CD14-positive monocyte (primary cell): Measurements from ENCODE around the gene AVL9. TPM values are rescaled to one million over a fixed set of nuclear protein-coding genes. Genes with fewer than 3 reads are reported as not detected.
"Not testable (repeated sequence)": the region's sequence is repeated elsewhere in the genome, so short reads cannot be mapped to it uniquely, and the experiment has no call there.

Source experiments
- DNase-seq, 3 donors: peaks; one replicate each; pipeline ENCODE4 v3.0.0-alpha.2; 2011 to 2022
- H2AFZ ChIP-seq: 2 replicates; pipeline ENCODE4 v1.6.0; 2012; ENCODE audit warnings: mild to moderate bottlenecking, low read depth, low read length, inconsistent platforms; ENCODE audit not compliant: insufficient read depth, poor library complexity, severe bottlenecking
- H3K27ac ChIP-seq, 2 donors: 1 replicate in 1 of 2; 2 replicates in 1 of 2; pipeline ENCODE4 v1.5.1; 2012 to 2013; ENCODE audit warnings: low read length in 2 of 2, control low read depth in 1 of 2, inconsistent platforms in 1 of 2, low read depth in 1 of 2, mild to moderate bottlenecking in 1 of 2
- H3K27me3 ChIP-seq, 2 donors: one replicate each; pipeline versions ENCODE4 v1.6.0 to v1.6.1; 2011 to 2013; ENCODE audit warnings: low read length in 2 of 2; ENCODE audit not compliant: control insufficient read depth in 2 of 2, insufficient read depth in 2 of 2
- H3K36me3 ChIP-seq, 2 donors: replicated peaks in 1 of 2; 1 replicate in 1 of 2; 2 replicates in 1 of 2; pipeline versions ENCODE4 v1.5.1 to v1.6.1; 2012 to 2013; ENCODE audit warnings: low read length in 2 of 2, control low read depth in 1 of 2, inconsistent platforms in 1 of 2, mild to moderate bottlenecking in 1 of 2; ENCODE audit not compliant: insufficient read depth in 2 of 2, control insufficient read depth in 1 of 2
- H3K4me1 ChIP-seq, 2 donors: 1 replicate in 1 of 2; 2 replicates in 1 of 2; pipeline versions ENCODE4 v1.5.1 to v1.6.1; 2012 to 2013; ENCODE audit warnings: low read length in 2 of 2, control low read depth in 1 of 2, inconsistent platforms in 1 of 2, mild to moderate bottlenecking in 1 of 2, moderate library complexity in 1 of 2; ENCODE audit not compliant: insufficient read depth in 2 of 2, control insufficient read depth in 1 of 2
- H3K4me2 ChIP-seq: replicated peaks from 2 replicates; pipeline ENCODE3; 2012; ENCODE audit warnings: low read length, moderate library complexity, mild to moderate bottlenecking; ENCODE audit not compliant: poor library complexity, severe bottlenecking; ENCODE audit errors: extremely low read depth
- H3K4me3 ChIP-seq, 3 experiments: fragments of 200-600 bp in 1 of 3; sonication (generic) in 1 of 3; replicated peaks in 1 of 3; 1 replicate in 2 of 3; 2 replicates in 1 of 3; pipeline ENCODE4 v1.5.1; 2011 to 2013; ENCODE audit warnings: low read length in 3 of 3, mild to moderate bottlenecking in 3 of 3, control low read depth in 2 of 3, low read depth in 2 of 3, inconsistent platforms in 1 of 3, moderate library complexity in 1 of 3
- H3K79me2 ChIP-seq: 2 replicates; pipeline ENCODE4 v1.6.0; 2012; ENCODE audit warnings: mild to moderate bottlenecking, control low read depth, inconsistent platforms, low read length, moderate library complexity; ENCODE audit not compliant: insufficient read depth
- H3K9ac ChIP-seq: 2 replicates; pipeline ENCODE4 v1.6.0; 2017; ENCODE audit warnings: low read length, mild to moderate bottlenecking; ENCODE audit not compliant: insufficient read depth, poor library complexity, severe bottlenecking
- H3K9me3 ChIP-seq, 2 donors: replicated peaks in 1 of 2; 1 replicate in 1 of 2; 2 replicates in 1 of 2; pipeline versions ENCODE4 v1.5.1 to v1.6.1; 2012 to 2013; ENCODE audit warnings: low read length in 2 of 2, control low read depth in 1 of 2; ENCODE audit not compliant: control insufficient read depth in 1 of 2, insufficient read depth in 1 of 2
- H4K20me1 ChIP-seq: 2 replicates; pipeline ENCODE4 v1.6.0; 2012; ENCODE audit warnings: mild to moderate bottlenecking, low read length, control low read depth, moderate library complexity; ENCODE audit not compliant: insufficient read depth
- H3K27ac Mint-ChIP-seq, 7 donors: one replicate each; pipeline ENCODE4 v1.8.0; 2020; ENCODE audit warnings: mild to moderate bottlenecking in 7 of 7, mixed read lengths in 7 of 7, moderate library complexity in 6 of 7, inconsistent platforms in 2 of 7
- H3K27me3 Mint-ChIP-seq, 3 donors: one replicate each; pipeline ENCODE4 v1.8.0; 2021 to 2022; ENCODE audit warnings: low read depth in 3 of 3, mild to moderate bottlenecking in 3 of 3, mixed read lengths in 3 of 3, moderate library complexity in 3 of 3, inconsistent platforms in 1 of 3
- H3K36me3 Mint-ChIP-seq, 2 donors: one replicate each; pipeline ENCODE4 v1.8.0; 2020; ENCODE audit warnings: mixed read lengths in 2 of 2, inconsistent platforms in 1 of 2, mild to moderate bottlenecking in 1 of 2
- H3K4me1 Mint-ChIP-seq: one replicate; pipeline ENCODE4 v1.8.0; 2020; ENCODE audit warnings: mild to moderate bottlenecking, mixed read lengths
- H3K4me3 Mint-ChIP-seq, 2 donors: one replicate each; pipeline ENCODE4 v1.8.0; 2020; ENCODE audit warnings: mild to moderate bottlenecking in 2 of 2, mixed read lengths in 2 of 2, moderate library complexity in 1 of 2
- H3K9me3 Mint-ChIP-seq, 7 donors: one replicate each; pipeline ENCODE4 v1.8.0; 2020 to 2022; ENCODE audit warnings: mixed read lengths in 7 of 7, mild to moderate bottlenecking in 6 of 7, moderate library complexity in 6 of 7, inconsistent platforms in 2 of 7
- CTCF ChIP-seq: fragments of 200-600 bp; IDR thresholded peaks from one replicate; pipeline ENCODE4 v1.8.0; 2022; ENCODE audit warnings: antibody characterized with exemption, mild to moderate bottlenecking
- WGBS: methylation state at CpG from one replicate; pipeline ENCODE4 v1.1.5; 2013; ENCODE audit warnings: missing lambda C conversion rate; ENCODE audit not compliant: insufficient coverage; 5-methylcytosine and 5-hydroxymethylcytosine counted together
- intact Hi-C, 2 donors: fragments of 100-400 bp; cut with micrococcal nuclease; formaldehyde crosslinking; loops; one replicate each; pipeline versions ENCODE4 v1.15.0 to v1.15.1; 2023
- polyA plus RNA-seq, 3 donors: library from polyadenylated mRNA; depleted of rRNA in 1 of 3; unstranded in 2 of 3; stranded (reverse) in 1 of 3; fragments of 300-500 nt in 2 of 3; fragments of >200 nt in 1 of 3; fragmentation: Illumina TruSeq in 2 of 3; gene quantifications; 1 replicate in 2 of 3; 2 replicates in 1 of 3; pipeline ENCODE4 v1.2.3, GENCODE V29; 2012 to 2021

Gene AVL9
- polyA plus RNA-seq, 3 donors, result 16.3 to 17.1 (median 16.8) TPM

- Histone ChIP-seq H3K36me3 (no peaks in the 10 kb centered on the region), H3K79me2 (no peaks in the 10 kb centered on the region), H3K27ac (no peak overlapping the region), H3K4me3 (no peak overlapping the region), H2AFZ (no peak overlapping the region), H3K9me3 (no peaks in the 10 kb centered on the region), H3K9ac (no peak overlapping the region), H4K20me1 (no peaks in the 10 kb centered on the region), H3K4me2 (no peak overlapping the region), H3K4me1 (no peaks in the 10 kb centered on the region), H3K27me3 (no peaks in the 10 kb centered on the region)
- H3K9me3 Mint-ChIP-seq, result peaks cover 0 to 2% (median 0%) of the 10 kb centered on the region in 7 donors
- peaks cover 0 to 4% of the 10 kb centered on the region in 2 donors for H3K36me3 Mint-ChIP-seq
- intact Hi-C loops, result no loop called here
- H3K4me1 Mint-ChIP-seq, result no peaks in the 10 kb centered on the region
- no peak for TF ChIP-seq CTCF
- no peak overlapping the region for H3K4me3 Mint-ChIP-seq
- peaks cover 0 to 1% (median 0%) of the 10 kb centered on the region in 3 donors for H3K27me3 Mint-ChIP-seq
- H3K27ac Mint-ChIP-seq, result no peak overlapping the region
- DNase-seq, result no peak
- no CpG with 5 or more reads among the region's 3 CpGs for WGBS
These were observed 135.7 kb downstream of the AVL9 start for GRCh38 chr7:32631021-32631420.

GRCh38 chr7:32631590-32632497 lies 136.6 kb downstream of the AVL9 start:
- no CpG with 5 or more reads among the region's 5 CpGs for WGBS
- H3K27me3 ChIP-seq, H3K27ac ChIP-seq, H3K4me3 ChIP-seq, H3K4me2 ChIP-seq, H3K27me3 Mint-ChIP-seq, H4K20me1 ChIP-seq, H3K9ac ChIP-seq, intact Hi-C loops, H3K4me1 Mint-ChIP-seq, H3K4me3 Mint-ChIP-seq, H3K9me3 Mint-ChIP-seq, H3K9me3 ChIP-seq, H3K4me1 ChIP-seq, H3K36me3 ChIP-seq, H2AFZ ChIP-seq, H3K36me3 Mint-ChIP-seq, H3K27ac Mint-ChIP-seq, DNase-seq, H3K79me2 ChIP-seq: not testable (repeated sequence)

GRCh38 chr7:32633446-32633845 lies 138.2 kb downstream of the AVL9 start:
- intact Hi-C loops, H3K4me3 ChIP-seq, H3K79me2 ChIP-seq, H2AFZ ChIP-seq, H3K27me3 ChIP-seq, H3K9me3 Mint-ChIP-seq, H4K20me1 ChIP-seq, H3K27ac Mint-ChIP-seq, H3K36me3 ChIP-seq, H3K9ac ChIP-seq, H3K27ac ChIP-seq, DNase-seq, H3K4me2 ChIP-seq, H3K9me3 ChIP-seq, H3K4me1 Mint-ChIP-seq, H3K27me3 Mint-ChIP-seq, H3K4me3 Mint-ChIP-seq, H3K36me3 Mint-ChIP-seq: not testable (repeated sequence)
- WGBS, result no CpG with 5 or more reads among the region's 1 CpG
- H3K4me1 ChIP-seq, result peaks cover 8 to 11% of the 10 kb centered on the region in 2 donors

- H3K27ac ChIP-seq, H4K20me1 ChIP-seq: not testable (repeated sequence)
- no CpG with 5 or more reads among the region's 1 CpG for WGBS
These were observed 139.6 kb downstream of the AVL9 start for GRCh38 chr7:32634798-32635393.

More at GRCh38 chr7:32634798-32635393, 139.6 kb downstream of the AVL9 start:
- H3K4me3 Mint-ChIP-seq, H3K9me3 ChIP-seq, H3K9ac ChIP-seq, H3K27me3 ChIP-seq, H3K4me3 ChIP-seq, H3K36me3 Mint-ChIP-seq, H3K79me2 ChIP-seq, H3K9me3 Mint-ChIP-seq, H3K27me3 Mint-ChIP-seq, H2AFZ ChIP-seq, H3K4me2 ChIP-seq, H3K27ac Mint-ChIP-seq, intact Hi-C loops, H3K36me3 ChIP-seq, DNase-seq: not testable (repeated sequence)
- H3K4me1 Mint-ChIP-seq, result peaks cover 20% of the 10 kb centered on the region
- peaks cover 16 to 23% of the 10 kb centered on the region in 2 donors for H3K4me1 ChIP-seq
